ENCODE results near the gene TRIP12.

Gene TRIP12

GRCh38 chr2:229887441-229887840 is 34.4 kb downstream of the TRIP12 start:
- DNase-seq (ENCODE audit: insufficient read length, low spot score), result no peak
- TF ChIP-seq, protein P1, sequence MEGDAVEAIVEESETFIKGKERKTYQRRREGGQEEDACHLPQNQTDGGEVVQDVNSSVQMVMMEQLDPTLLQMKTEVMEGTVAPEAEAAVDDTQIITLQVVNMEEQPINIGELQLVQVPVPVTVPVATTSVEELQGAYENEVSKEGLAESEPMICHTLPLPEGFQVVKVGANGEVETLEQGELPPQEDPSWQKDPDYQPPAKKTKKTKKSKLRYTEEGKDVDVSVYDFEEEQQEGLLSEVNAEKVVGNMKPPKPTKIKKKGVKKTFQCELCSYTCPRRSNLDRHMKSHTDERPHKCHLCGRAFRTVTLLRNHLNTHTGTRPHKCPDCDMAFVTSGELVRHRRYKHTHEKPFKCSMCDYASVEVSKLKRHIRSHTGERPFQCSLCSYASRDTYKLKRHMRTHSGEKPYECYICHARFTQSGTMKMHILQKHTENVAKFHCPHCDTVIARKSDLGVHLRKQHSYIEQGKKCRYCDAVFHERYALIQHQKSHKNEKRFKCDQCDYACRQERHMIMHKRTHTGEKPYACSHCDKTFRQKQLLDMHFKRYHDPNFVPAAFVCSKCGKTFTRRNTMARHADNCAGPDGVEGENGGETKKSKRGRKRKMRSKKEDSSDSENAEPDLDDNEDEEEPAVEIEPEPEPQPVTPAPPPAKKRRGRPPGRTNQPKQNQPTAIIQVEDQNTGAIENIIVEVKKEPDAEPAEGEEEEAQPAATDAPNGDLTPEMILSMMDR (IDR thresholded peaks at IDR 0.05; ENCODE audit: insufficient read depth, missing control alignments), result no peak

DNA sequence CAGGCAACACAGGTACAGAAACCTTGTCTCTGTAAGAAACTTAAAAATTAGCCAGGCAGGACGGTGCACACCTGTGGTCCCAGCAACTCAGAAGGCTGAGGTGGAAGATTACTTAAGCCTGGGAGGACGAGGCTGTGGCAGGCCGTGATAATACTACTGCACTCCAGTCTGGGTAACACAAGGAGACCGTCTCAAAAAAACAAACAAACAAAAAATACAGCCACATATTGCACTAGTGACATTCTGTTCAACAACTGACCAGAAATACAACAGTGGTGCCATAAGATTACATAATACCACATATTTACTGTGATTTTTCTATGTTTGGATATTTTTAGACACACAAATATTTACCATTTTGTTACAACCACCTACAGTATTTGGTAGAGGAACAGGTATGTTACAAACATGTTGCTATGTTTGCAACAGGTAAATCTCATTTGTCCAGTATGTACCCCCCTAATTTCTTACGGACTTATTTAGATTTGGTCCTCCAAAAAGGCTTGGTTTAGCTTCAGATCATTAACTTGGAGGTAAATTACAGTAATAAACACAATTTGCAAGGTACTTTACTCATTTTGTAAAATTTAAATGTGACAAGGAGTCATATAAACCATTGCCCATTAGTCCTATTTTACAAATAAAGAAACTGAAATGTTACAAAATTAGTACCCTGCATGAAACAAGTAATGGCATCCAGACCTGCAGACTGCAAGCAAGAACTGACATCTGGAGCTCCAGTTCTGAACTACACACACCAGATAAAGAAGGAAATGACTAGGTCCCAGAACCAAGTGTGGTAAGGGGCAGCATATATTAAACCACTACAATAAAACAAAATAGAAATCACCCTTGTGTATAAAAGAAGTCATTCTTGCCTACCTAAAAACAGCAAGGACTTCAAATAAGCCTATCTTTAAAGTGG is 36.8 kb downstream of the TRIP12 start:
- TF ChIP-seq, protein P1 (IDR thresholded peaks at IDR 0.05; ENCODE audit: insufficient read depth, missing control alignments), result no peak
- FAIRE-seq (peak; percentile 21), DNase-seq (ENCODE audit: insufficient read length, low spot score) (no peak)

More at GRCh38 chr2:229887441-229887840, 34.4 kb downstream of the TRIP12 start:
- FAIRE-seq, result peak; percentile 60

- DNase-seq (ENCODE audit: insufficient read length, low spot score) (no peak), FAIRE-seq (no peak)
- TF ChIP-seq, protein P1 (IDR thresholded peaks at IDR 0.05; ENCODE audit: insufficient read depth, missing control alignments), result no peak
Observed at GRCh38 chr2:229882583-229882982, 39.2 kb downstream of the TRIP12 start.

DNA sequence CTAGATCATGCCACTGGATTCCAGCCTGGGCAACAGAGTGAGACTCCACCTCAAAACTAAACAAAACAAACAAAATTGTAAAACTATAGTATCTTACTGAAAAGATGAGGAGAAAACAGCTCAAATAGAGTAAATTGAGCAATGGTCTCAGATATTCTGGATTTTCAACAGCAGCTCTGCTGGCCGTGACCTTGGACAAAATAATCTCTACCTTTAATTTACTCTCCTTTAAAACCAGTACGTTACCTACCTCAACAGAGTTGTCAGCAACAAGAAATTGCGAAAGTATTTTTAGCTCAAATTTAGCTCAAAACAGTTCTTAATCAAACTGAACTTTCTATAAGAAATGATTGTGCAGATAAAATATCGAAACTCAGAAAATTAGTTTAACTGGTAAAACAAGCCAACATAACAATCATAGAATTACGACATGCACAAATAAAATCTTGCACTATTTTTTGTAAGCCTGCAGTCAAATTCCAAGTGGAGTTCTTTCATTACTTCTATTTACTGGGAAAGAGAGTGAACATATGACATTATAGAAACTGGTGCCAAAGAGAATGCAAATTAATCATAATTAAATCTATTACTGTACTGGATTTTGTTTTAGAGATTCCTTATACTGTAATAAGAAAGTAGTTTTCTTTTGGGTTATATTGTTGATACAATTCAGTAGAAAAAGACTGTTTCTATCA is 40.8 kb downstream of the TRIP12 start:
- no peak for FAIRE-seq
- DNase-seq (ENCODE audit: insufficient read length, low spot score), result no peak
- TF ChIP-seq, protein P1 (IDR thresholded peaks at IDR 0.05; ENCODE audit: insufficient read depth, missing control alignments), result no peak

- TF ChIP-seq, protein P1 (IDR thresholded peaks at IDR 0.05; ENCODE audit: insufficient read depth, missing control alignments), result no peak
- no peak for DNase-seq (ENCODE audit: insufficient read length, low spot score)
- peak; percentile 44 for FAIRE-seq
Observed at GRCh38 chr2:229879191-229879950, 42.4 kb downstream of the TRIP12 start.

DNA sequence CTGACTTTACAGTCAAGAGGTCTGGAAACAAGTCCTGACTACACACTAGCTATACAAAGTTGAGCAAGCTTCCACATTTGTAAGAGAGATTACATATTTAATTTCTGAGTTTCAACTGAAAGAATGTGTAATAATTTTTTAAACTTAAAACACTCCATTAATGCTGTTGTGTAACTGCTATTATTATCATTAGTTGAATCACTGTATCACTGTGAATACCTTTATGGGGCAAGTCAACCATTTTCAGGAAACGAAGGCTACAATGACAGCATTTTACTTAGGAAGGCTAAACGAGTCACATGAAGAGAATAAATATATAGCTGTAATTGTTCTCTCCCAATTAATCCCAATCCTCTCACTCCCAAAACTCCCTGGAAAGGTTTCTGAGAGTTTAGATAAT is 46.3 kb downstream of the TRIP12 start:
- no peak for FAIRE-seq
- DNase-seq (ENCODE audit: insufficient read length, low spot score), result no peak
- TF ChIP-seq, protein P1 (IDR thresholded peaks at IDR 0.05; ENCODE audit: insufficient read depth, missing control alignments), result no peak
